WERI-Rb-1 (cell line): ENCODE results near the gene COL4A1.

Experiments used
- DNase-seq: peaks from one replicate; pipeline ENCODE4 v3.0.0-alpha.2; 2020
- H3K27ac ChIP-seq: fragments of 250-450 bp; sonication (Bioruptor Pico); 2 replicates; pipeline ENCODE4 v1.5.1; 2020; ENCODE audit warnings: mild to moderate bottlenecking, moderate library complexity
- H3K27me3 ChIP-seq: fragments of 250-450 bp; sonication (Bioruptor Pico); 2 replicates; pipeline ENCODE4 v1.5.1; 2021; ENCODE audit warnings: mild to moderate bottlenecking, low read depth, moderate library complexity; ENCODE audit not compliant: insufficient read depth, severe bottlenecking
- H3K36me3 ChIP-seq: fragments of 250-450 bp; sonication (Bioruptor Pico); 2 replicates; pipeline ENCODE4 v1.5.1; 2020; ENCODE audit warnings: mild to moderate bottlenecking, moderate library complexity
- H3K4me3 ChIP-seq: 2 replicates; pipeline ENCODE4 v1.5.1; 2011; ENCODE audit warnings: low read depth, mild to moderate bottlenecking, control low read depth, low read length
- H3K9me3 ChIP-seq: fragments of 250-450 bp; sonication (Bioruptor Pico); 2 replicates; pipeline ENCODE4 v1.5.1; 2021; ENCODE audit warnings: mild to moderate bottlenecking, moderate library complexity; ENCODE audit not compliant: severe bottlenecking
- CTCF ChIP-seq: IDR thresholded peaks from 2 replicates; pipeline ENCODE4 v1.5.1; 2011; ENCODE audit warnings: low read depth, mild to moderate bottlenecking, control low read depth, inconsistent platforms, low read length

COL4A1 gene

GRCh38 chr13:110331362-110331761, 24.4 kb upstream of the COL4A1 start:
- DNase-seq, result no peak
- no peak overlapping the region for H3K27ac ChIP-seq

GRCh38 chr13:110330491-110331011, 23.6 kb upstream of the COL4A1 start:
- Histone ChIP-seq H3K27ac (no peak overlapping the region), H3K9me3 (no peaks in the 10 kb centered on the region), H3K36me3 (no peaks in the 10 kb centered on the region), H3K4me3 (no peak overlapping the region), H3K27me3 (no peaks in the 10 kb centered on the region)
- no peak for TF ChIP-seq CTCF
- DNase-seq, result no peak

More at GRCh38 chr13:110331362-110331761, 24.4 kb upstream of the COL4A1 start:
- Histone ChIP-seq H3K9me3 (no peaks in the 10 kb centered on the region), H3K27me3 (no peaks in the 10 kb centered on the region), H3K36me3 (no peaks in the 10 kb centered on the region), H3K4me3 (no peak overlapping the region)
- TF ChIP-seq CTCF, result no peak

- TF ChIP-seq CTCF, result no peak
- DNase-seq, result no peak
- Histone ChIP-seq H3K9me3 (no peaks in the 10 kb centered on the region), H3K36me3 (no peaks in the 10 kb centered on the region), H3K27me3 (no peaks in the 10 kb centered on the region), H3K4me3 (no peak overlapping the region), H3K27ac (no peak overlapping the region)
Measured at GRCh38 chr13:110329798-110330461, 23.0 kb upstream of the COL4A1 start.

GRCh38 chr13:110329258-110329657, 22.3 kb upstream of the COL4A1 start:
- Histone ChIP-seq H3K9me3 (no peaks in the 10 kb centered on the region), H3K4me3 (no peak overlapping the region), H3K27me3 (no peaks in the 10 kb centered on the region), H3K36me3 (no peaks in the 10 kb centered on the region), H3K27ac (no peak overlapping the region)
- TF ChIP-seq CTCF, result no peak
- no peak for DNase-seq

- H3K4me3 ChIP-seq, result no peak overlapping the region
- no peaks in the 10 kb centered on the region for H3K36me3 ChIP-seq
- no peaks in the 10 kb centered on the region for H3K27me3 ChIP-seq
- H3K27ac ChIP-seq, result no peak overlapping the region
- no peak for DNase-seq
- no peak for TF ChIP-seq CTCF
- no peaks in the 10 kb centered on the region for H3K9me3 ChIP-seq
Measured at GRCh38 chr13:110328573-110328972, 21.6 kb upstream of the COL4A1 start.
